HG03521 (cell line): ENCODE measurements around the gene BABAM1.

Experiments
- ATAC-seq: cut with Tn5 transposase; IDR thresholded peaks from one replicate; pipeline ENCODE4 v1.9.1; 2021; ENCODE audit warnings: mild to moderate bottlenecking, moderate library complexity; ENCODE audit not compliant: unreplicated experiment

Gene BABAM1

DNA sequence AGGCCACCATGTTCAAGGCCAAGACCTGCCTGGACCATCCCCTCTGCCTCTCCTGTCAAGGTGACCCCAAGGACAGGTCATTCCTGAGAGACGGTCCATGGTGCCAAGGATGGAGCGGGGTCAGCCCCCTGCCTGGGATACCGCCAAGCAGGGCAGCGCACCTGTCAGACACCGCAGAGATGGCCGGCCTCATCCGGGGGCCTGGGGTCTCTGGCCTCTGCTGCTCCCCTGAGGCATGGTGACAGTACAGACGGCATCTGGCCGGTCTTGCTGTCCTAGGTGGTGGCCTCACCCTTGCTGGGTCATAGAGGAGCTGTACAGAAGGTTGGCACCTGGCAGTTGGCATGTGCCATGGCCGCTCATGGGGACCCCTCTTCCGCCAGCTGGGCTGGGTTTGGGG is 53.2 kb downstream of the BABAM1 start:
- no peak for ATAC-seq

GRCh38 chr19:17321655-17322489 is 54.6 kb downstream of the BABAM1 start:
- ATAC-seq = no peak

DNA sequence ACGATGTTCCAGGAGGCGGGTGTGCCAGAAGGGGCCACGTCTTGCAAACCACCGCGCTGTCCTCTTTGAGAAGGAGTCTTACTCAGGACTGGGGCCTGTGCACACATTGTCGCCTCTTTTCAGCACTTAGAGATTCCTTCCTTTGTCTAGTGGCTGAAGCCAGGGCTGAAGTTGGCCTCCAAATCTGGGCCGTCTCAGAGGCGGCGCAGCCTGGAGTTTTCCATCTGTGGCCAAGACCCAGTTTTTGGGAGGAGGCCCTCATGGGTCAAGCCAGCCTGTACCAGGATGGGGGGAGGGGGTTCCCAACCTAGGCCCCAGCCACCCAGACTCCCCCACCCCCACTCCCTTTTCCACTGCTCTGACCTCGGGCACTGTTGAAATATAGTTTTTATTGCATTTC is 55.6 kb downstream of the BABAM1 start:
- ATAC-seq = no peak

GRCh38 chr19:17323300-17323963 is 56.2 kb downstream of the BABAM1 start:
- ATAC-seq = no peak

GRCh38 chr19:17323964-17324332 is 56.7 kb downstream of the BABAM1 start:
- no peak for ATAC-seq

DNA sequence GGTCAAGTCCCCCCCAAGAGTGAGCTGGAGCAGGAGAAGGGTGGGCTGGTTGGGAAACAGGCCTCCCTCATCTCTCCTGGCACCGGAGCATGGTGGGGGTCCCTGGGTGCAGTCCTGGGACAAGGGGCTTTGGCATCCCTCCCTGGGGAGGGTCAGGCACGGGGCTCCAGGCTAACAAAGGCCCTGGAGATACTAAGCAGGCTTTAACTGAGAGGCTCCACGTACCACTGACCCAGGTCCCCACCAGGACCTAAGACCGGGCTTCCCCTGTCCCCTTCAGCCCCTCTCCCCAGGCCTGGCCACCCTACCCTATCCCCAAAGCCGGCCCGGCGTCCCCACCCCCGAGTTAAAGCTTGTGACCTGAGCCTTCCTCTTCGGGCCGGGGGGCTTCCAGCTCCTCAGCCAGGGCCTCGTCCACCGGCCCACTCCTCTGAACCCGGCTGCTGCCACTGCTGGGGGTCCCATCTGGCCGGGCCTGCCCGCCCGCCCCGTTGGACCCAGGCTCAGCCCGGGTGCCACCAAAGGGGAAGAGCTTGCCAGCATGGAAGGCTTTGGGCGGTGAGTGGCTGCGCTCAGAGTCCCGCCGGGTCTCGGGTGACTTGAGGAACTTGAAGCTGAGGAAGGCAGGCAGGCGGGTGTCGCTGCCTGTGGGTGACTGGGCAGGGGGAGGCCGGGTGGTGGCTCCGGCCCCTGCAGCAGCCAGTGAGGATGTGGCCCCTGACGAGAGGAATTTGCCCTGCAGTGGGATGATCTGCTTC is 57.3 kb downstream of the BABAM1 start:
- no peak for ATAC-seq

GRCh38 chr19:17325133-17325532 is 57.9 kb downstream of the BABAM1 start:
- no peak for ATAC-seq

DNA sequence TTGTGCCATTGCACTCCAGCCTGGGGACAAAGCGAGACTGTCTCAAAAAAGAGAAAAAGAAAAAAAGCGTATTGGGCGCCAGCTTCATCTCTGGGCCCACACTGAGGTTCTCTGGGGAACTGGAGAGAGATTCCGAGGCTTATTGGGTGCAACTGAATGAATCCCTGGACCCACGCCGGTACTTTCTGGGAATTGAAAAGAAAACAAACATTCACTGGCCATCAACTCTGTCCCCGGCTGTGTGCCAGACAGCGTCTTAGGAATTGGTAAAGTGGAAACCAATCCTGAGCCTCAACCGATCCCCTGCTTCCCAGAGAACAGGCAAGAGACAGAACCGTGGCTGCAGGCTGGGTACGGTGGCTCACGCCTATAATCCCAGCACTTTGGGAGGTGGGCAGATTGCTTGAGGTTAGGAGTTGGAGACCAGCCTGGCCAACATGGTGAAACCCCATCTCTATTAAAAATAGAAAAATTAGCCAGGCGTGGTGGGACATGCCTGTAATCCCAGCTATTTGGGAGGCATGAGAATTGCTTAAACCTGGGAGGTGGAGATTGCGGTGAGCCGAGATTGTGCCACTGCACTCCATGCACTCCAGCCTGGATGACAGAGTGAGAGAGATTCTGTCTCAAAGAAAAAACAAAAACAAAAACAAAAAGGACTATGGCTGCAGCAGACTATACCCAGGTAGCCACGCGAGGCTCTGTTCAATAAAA is 58.8 kb downstream of the BABAM1 start:
- ATAC-seq = no peak

GRCh38 chr19:17326595-17326966 is 59.3 kb downstream of the BABAM1 start:
- ATAC-seq = no peak

- ATAC-seq = no peak
These were observed 59.9 kb downstream of the BABAM1 start for GRCh38 chr19:17327068-17327653.

- ATAC-seq = no peak
These were observed 60.6 kb downstream of the BABAM1 start for GRCh38 chr19:17327654-17328516.
